Stimulated activated naive CD8-positive, alpha-beta T cell treated with anti-CD3 and anti-CD28 coated beads, Interleukin-15, Interleukin-2, amounts not matched to agents 100 U/mL and 50 U/mL, for 24 hours (primary cell): ENCODE data around the gene RAB31.

Source experiments
- ATAC-seq: fragments of 150-1000 bp; cut with Tn5 transposase; one replicate; pipeline ENCODE4 v1.10.0; 2021
- DNase-seq: peaks from one replicate; pipeline ENCODE4 v3.0.0; 2021

The RAB31 gene

DNA sequence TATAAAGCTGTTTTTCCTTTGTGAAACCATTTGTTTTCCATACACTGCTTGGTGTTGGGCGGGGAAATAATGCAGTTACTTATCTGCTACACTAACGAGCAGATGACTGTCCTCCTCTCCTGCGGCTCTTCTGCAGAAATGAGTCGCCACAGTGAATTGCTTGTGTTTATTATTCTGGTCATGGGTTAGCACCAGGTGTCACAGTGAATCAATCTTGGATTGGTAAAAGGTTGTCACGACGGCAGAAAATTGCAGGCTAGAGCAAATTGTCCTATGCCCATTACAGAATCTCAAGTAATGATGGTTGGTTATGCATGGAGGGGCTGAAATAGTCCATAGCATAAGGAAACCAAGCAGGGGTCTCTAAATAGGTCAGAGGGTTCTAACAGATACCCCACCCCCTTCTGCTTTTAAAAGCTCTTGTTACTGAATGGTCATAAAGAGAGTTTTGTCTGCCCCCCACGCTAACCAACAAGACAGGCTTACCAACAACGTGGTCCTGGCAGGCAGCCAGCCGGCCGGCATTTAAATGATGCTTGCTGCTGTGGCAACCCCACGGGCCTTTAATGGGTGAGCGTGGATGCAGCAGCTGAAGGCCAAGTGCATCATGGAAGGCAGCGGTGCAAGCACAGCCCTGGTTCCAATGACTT is 29.5 kb downstream of the RAB31 start:
- no peak for DNase-seq
- no peak for ATAC-seq

DNA sequence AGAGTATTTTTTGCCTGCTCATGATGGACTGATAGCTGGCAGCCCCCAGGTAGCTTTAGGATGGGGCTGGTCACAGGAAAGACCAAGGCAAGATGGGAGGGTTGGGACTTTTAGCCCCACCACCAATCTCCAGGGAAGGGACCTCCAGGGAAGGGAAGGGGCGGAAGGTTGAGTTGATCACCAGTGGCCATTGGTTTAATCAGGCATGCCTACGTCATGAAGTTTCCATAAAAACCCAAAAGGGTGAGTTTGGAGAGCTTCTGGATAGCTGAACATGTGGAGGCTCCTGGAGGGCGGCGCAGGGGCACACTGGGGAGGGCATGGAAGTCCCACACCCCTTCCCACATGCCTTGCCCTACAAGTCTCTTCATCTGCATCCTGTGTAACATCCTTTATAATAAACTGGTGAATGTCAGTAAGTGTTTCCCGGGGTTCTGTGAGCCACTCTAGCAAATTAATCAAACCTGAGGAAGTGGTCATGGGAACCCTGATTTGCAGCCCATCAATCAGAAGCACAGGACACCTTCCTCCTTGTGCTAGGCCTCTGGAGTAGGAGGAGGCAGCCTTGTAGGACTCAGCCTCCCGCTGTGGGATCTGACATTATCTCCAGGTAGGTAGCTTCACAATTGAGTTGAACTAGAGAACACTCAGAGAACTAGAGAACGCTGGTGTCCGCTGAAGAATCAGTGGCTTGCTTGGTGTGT is 30.3 kb downstream of the RAB31 start:
- ATAC-seq (no peak), DNase-seq (no peak)

DNA sequence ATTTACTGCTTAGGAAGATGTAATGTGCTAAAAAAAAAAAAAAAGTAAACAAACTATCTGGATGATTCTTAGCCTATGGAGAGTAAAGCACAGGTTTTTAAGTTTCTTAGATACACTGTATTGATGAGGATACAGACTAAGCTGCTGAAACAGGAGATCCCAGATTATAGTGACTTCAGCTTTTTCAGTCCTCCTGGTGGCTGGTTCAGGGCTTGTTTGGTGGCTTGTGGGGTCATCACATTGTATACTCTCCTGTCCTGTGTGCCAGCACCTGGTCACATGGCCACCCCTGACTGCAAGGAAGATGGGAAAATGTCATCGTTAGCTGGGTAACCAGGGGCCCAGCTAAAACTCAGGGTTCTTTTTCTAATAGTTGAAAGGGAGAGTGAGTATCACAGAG is 31.4 kb downstream of the RAB31 start:
- ATAC-seq (no peak), DNase-seq (no peak)

DNA sequence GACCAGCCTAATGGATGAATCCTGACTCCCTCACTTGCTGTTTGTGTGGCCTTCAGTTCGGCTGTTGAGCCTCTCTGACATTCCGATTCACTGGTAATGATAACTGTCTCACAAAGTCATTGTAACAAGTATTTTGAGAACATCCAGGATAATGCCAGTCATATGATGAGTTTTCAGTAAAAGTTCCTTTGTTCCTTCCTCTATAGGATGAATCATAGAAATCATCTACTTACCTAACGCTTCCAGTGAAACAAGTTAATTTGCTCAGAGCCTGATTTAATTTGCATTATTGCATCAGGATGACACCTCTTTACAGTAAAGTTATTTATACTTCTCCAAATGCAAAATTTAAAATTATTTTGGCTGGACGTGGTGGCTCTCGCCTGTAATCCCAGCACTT is 32.0 kb downstream of the RAB31 start:
- no peak for ATAC-seq
- no peak for DNase-seq

DNA sequence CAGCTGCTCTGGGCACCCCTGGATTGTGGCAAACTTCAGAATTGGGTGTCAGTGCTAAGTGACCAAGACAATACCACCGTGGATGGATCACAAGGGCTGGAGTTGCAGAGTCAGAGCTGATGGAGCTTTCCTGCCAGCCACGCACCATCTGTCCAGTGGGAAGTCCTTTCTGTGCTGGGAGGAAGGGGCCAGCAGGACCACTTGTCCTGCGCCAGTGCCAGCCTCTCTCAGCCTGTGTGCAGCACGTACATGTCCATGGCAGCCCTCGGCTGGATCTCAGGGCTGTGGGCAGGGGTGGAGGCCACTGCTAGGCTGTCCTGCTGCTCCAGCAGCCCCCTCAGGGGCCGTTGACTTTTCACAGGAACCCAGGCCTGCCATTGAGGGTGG is 33.3 kb downstream of the RAB31 start:
- DNase-seq (no peak), ATAC-seq (no peak)

DNA sequence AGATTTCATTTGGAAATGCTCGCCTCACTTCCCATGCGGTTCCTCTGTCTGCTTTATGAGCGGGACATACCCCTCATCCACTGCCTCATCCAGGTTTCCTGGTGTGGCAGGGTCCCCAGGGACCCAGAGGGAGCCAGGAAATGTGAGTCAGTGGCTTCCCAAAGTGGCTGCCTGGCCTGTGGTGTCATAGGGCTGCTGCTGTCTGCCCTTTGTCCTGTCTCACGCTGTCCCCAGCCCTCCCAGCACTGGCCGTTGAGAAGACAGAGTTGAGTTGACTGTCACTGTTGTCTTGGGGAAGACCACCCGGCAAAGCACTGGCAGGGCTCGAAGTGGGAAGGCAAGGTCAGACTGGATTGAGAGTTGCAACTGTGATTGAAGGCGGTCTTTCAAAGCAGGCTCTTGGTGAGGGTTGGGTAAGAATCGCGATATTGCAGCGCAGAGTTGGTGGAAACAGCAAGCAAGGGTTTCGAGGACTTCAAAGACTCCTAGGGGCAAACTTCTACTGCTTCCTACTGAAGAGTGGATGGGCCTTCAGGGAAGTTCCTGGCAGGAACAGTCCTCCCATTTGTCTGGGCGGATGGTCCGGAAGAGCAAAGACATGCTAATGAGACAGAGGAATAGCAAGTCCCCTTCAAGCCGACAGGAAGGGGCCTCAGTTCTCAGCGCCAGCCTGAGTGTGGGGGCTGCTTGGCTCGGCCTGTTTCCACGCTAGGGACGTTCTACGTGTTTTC is 33.9 kb downstream of the RAB31 start:
- ATAC-seq = no peak
- DNase-seq = no peak

DNA sequence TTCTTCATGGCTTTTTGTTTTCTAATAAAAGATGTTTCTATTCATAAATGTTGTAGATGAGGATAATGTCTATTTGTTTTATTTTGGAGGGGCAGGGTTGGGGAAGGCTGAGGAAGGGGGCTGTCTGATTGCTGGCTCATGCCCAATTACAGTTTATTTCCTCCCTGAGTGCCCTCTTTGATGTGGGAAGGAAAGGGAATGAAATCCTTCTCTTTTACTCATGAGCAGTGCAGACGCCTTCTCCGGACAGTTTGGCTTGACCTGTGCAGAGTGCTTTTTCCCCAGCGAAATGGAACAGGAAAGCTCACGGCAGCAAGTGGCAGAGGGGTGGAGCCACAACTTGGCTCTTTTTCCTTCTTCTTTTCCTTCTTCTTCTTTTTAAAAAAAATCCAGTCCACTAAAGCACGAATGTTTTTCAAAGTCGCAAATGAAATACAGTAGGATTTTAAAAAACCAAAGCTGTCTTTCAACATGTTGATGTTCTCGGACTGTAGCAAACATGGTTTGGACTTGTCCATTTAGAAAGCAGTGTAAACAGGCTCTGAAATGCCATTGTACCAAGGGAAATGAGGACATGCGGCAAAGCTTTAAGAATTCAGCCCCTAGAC is 34.5 kb downstream of the RAB31 start:
- DNase-seq (no peak), ATAC-seq (no peak)

DNA sequence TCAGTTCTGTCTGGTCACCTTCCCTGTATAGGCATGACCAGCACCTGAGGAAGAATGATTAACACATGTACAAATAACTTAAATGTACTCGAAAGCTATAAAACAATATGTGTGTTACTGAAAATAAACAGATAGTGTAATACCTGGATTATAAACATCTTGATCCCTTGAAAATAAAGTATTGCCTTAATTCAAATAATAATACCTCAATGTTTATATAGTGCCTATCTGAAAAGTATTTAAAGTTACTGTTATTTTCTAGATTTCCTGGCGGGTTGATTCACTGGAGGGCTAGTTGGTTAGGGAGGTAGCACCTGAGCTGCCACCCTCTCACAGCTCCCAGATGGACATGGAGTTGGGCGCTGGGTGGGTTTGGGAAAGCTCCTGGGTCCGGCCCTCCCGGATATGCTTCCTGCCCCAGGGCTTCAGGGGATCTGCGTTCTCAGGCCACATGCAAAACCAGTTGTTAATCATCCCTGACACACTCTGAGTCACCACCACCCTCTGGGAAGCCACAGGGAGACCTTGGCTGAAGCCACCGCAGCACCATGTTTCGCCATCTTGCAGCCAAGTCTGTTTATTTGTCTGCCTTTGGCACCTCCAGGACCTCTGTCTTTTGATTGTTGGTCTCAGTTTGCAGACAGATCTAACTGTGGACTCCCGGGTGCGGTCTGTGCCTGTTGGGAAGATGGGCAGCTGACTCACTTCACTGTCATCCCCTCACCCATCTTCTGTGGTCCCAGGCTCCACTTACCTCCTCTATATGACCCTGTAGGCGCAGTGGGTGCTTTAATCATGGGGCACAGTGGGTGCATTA is 35.3 kb downstream of the RAB31 start:
- ATAC-seq = no peak

DNA sequence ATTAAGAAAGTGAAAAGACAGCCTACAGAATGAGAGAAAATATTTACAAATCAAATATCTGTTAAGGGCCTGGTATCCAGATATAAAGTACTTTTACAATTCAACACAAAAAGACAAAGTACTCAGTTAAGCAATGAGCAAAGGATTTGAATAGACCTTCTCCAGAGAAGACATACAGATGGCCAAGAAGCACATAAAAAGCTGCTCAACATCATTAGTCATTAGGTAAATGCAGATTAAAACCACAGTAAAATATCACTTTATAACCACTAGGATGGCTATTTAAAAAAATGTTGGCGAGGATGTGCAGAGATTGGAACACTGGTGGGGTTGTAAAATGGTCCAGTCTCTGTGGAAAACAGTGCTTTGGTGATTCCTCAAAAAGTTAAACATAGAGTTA is 38.9 kb downstream of the RAB31 start:
- ATAC-seq = no peak
- DNase-seq = no peak

More for the DNA sequence above, 35.3 kb downstream of the RAB31 start:
- no peak for DNase-seq

DNA sequence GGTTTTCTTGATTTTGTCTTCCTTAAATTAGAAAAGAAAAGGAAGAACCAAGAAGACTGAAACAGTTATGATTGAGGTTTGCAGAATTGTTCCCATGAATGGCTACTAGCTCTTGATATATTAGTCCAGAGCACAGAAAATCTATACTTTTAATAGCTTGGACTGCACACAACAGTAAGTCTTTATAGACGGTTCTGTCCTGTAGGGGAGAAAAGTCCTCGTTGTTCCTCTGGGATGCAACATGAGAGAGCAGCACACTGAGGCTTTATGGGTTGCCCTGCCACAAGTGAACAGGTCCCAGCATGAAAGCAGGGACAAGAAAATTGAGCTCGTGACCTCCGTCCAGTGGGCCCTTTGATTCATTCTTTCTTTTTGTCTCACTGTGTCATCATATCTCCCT is 41.5 kb downstream of the RAB31 start:
- no peak for DNase-seq
- ATAC-seq = no peak

DNA sequence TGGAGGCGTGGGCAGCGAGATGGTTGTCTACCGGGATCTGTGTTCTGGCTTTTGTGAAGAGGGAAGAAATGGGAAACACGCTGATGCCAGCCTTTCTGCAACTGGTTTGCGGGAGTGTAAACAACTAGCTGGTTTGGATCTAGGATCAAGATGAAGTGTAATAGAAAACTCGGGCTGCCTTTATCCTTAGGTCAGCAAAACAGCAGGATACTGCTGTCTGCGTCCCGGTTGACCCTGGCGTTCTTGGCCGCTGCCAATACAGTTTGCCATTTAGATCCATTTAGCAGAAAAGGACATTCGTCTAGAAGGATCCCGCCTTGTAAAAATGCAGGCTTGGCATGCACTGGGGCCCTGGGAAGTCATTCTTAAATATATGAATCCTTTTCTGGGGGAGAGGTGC is 42.0 kb downstream of the RAB31 start:
- no peak for ATAC-seq
- no peak for DNase-seq

DNA sequence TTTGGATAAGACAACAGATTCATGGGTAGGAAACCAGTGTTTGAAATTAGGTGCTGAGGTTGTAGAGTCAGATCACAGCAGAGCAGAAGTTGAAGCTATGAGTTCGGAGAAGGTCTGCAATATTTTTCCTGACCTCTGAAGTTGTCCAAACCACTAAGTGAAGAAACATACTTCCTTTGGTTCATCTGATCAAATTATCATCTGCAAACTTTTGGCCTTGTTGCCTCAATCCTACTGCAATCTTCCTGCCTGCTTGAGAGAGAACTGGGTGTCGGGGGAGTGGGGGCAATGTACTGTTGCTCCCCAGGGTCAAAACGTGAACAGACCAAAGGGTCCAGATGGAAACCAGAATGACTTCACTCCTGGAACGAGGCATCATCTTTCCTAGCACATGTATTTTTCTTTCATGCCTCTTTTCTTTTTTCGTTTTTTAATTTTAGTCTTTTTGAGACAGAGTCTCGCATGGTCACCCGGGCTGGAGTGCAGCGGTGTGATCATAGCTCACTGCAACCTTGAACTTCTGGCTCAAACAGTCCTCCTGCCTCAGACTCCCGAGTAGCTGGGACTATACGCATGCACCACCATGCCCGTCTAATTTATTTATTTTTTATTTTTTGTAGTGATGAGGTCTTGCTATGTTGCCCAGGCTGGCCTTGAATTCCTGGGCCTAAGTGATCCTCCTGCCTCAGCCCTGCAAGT is 42.7 kb downstream of the RAB31 start:
- DNase-seq (no peak), ATAC-seq (no peak)

DNA sequence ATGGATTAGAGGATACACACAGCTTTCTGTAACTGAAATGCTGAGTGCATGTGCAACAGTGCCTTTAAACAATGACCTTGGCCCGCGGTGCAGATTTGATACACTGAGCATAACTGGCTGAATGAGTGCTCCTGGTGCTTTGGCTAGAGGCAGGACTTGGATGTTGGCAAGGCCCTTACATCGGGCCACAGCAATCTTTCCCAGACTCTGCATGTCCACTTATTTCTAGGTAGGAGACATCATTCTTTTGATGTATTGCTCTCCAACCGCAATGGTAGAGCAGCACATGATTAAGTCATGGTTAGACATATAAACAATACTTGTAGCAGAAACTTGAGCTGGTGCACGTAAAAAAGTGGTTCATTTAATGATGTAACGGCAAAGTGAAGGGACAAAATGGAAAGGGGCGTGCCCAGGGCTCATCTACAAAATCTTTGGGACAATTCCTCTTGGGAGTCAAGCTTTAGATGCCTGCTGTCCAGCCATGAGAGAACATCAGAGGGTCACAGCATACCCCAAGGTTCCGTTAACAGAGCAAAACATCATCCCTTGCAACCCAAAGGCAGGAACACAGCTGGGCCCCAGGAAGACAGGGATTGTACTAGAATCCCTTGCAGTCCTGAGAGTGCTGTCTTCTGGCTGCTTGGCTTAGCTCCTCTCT is 43.4 kb downstream of the RAB31 start:
- DNase-seq (no peak), ATAC-seq (no peak)

DNA sequence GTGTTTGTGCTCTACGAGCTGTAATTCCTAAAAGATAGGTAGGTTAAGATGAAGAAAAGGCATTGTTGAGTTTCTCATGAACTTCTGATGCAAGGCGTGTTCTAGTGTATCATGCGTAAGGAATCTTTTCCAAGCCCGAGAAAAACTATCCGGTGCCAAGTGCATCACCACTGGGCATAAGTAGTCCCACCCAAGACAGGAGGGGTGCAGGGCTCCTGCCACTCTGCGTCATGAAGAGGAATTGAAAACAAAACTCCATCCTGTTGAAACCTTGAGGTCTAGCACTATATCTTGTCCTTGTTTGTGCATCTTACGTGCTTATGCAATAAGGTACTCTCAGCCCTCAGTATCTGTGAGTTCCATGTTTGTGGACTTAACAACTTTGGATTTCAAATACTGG is 45.7 kb downstream of the RAB31 start:
- DNase-seq (no peak), ATAC-seq (no peak)

DNA sequence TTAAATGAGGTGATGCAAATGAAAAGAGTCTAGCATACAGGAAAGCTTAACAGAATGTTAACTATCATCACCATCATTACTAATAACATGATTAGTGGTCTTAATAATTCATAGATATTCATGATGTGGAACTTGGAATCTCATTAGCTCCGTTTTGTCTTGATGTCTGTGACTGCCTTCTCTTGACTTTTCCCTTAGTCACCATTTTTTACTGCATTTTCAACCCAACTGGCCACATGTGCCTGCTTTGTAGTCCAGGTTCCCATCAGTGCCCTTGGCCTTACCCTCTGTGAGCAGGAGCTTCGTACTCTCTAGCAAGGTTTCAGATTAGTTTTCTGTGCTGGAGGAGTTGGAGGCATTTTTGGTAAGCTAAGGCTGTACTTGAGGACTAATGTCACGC is 47.0 kb downstream of the RAB31 start:
- no peak for DNase-seq
- ATAC-seq = no peak

DNA sequence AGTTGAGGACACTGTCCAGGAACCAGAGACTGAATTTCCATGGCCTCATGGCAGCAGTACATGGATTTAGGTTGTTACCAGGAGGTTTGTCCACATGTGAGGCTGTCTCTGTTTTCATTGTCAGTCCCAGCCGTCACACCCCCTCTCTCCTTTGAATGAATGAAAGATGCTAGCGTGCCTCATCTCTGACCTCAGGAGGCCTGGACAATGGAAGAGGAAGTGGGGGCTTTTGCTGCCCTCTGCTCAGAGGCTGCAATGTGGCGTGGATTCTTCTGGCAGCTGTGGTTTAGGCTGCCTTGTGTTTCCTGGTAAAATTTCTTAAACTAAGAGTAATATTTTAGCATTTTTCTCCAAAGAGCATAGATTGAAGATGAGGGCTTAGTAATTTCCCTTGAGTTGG is 47.5 kb downstream of the RAB31 start:
- ATAC-seq (no peak), DNase-seq (no peak)

DNA sequence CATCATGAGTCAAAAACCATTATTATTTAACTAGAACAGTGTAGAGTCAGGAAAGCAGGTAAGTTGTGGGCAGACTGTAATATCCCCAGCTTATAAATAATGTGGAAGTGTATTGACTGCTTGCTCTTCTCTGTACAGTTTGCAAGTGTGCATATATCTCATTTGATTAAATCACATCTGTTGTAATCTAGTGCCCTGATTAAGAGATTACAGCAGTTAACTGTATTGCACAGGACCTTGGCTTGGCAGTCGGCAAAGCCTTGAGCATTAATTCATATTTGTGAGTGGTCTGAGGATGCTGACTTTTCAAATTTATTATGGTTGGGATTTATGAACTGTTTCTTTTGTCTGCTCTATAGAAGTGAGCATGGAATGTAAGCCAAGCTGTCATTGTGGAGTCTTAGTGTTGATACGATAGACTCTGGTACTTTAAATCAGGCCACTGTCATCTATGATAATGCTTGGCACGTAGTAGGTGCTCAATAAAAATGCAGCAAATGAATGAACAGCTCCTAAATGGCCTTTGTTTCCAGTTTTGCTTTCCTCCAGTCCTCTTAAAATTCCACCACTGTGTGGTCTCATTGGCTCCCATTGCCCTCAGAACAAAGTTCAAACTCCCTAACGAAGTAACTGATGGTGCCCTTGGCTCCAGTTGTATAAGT is 48.3 kb downstream of the RAB31 start:
- no peak for ATAC-seq
- DNase-seq = no peak

DNA sequence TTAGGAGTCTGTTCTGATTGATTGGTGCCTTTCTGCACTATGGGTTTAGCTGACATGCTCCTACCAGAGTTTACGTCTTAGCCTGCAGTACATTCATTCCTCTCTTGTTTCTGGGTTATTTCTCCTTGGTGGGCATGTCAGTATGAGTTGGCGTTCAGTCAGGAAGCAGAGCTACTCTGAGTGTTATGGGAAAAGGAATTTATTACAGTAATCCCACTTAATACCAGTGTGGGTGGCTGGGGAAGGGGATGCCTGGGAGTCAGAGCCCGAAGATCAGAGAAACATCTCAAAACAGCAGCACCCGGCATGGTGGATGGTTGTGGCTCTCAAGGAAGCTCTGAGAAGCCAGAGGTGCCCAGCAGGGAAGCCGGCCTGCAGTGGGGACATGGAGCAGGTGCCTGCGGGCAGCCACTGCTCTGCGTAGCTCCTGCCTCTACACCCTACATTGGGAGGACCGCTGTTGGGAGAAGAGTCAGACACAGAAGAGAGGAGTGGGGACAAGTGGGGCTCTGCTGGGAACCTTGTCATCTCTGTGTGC is 48.9 kb downstream of the RAB31 start:
- ATAC-seq = no peak
- no peak for DNase-seq

DNA sequence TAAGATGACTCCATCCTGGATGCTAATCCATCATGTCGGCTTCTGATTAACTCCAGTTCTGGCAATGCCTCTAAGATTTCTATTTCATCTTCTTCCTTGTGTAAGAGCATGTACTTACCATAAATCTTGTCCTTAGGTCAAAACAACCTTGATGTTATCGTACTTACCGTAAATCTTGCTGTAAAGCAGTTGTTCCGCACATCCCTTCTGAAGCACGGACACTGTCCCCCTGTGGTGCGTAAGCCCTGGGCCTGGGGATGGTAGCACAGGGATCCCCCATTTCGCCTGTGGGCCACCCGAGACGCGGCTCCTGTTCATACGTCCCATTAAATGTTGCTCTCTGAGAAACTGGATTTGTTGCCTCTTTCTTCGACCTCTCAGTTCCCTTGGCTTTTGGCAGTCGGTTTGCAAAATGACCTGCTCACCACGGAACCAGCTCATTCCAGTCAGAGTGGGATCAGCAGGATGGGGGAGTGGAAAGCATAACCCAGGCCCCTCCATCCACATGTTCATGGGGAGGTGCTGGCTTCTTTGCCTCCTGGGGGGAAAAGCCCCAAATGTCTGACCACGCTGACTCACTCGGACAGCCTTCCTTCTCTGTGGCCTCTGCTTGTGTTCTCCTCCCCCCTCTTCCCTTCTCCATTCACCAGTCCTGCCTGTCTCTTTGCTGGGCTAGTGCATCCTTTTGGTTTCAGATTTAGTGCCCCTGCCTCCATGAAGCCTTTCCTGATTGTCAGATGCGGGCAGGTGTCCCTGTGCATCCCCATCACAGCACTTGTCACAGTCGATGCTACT is 49.9 kb downstream of the RAB31 start:
- DNase-seq = no peak
- ATAC-seq = no peak
